ENCODE results near the gene ACAD9.
"Not testable (repeated sequence)": the region's sequence is repeated elsewhere in the genome, so short reads cannot be mapped to it uniquely, and the experiment has no call there.

ACAD9 gene

DNA sequence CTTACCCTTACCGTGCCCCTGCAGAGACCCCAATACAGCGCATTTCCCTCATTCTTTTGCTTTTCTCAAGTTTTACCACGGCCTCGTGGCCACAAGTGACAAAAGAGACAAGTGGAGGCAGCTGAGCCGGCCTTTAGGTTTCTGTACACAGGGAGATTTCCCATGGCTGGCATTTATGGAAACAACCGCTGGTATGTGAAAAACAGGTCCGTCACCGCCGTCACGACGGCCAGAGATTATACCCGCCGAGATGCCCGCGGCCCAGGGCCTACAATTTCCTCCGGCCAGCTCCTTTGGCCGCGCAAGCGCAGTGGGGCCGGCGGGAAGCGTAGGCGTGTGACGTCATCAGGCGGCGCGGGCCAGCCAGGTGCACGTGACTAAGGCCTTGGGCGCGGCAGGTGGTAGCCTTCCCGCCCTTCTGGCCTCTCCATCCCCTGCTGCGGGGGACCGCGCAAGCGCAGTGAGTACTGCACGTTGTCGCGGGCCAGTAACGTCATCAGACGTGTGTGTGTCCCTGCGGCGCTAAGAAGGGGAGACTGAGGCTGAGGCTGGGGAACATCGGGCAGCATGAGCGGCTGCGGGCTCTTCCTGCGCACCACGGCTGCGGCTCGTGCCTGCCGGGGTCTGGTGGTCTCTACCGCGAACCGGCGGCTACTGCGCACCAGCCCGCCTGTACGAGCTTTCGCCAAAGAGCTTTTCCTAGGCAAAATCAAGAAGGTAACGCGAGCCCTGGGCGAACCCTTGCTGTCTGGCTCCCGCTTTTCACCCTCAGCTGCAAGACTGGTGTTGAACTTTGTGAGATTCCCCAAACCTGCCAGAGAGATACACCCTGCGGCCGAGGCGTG is at the start of gene ACAD9:
ACAD9 (plus strand) TSS at position 496 of the 845 bp plus-strand sequence; CDS start at position 568, 72 bp downstream.
- DNase-seq (ENCODE audit: low read depth) = peak; percentile 96

GRCh38 chr3:128829925-128830625 is 49.3 kb upstream of the ACAD9 start:
- DNase-seq (ENCODE audit: low read depth) = not testable (repeated sequence)

DNA sequence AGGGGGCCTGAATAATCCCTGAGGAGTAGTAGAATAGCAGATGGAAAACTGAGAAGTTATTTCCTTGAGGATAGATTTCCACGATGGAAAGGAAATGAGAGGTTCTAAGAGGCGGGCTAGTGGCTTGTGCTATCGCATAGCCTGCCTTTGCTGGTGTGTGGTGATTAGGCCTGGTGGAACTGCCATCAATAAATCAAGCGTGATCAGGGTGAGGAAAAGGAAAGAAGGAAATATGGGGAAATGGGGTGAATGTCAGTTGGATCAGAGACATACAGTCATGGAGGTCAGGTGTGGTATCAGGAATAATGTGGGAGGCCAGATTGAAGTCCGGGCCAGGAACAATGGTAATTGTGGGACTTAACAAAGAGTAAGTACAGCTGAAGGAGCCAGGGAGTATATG is 48.7 kb upstream of the ACAD9 start:
- DNase-seq (ENCODE audit: low read depth) = not testable (repeated sequence)

GRCh38 chr3:128832979-128833378 is 46.4 kb upstream of the ACAD9 start:
- not testable (repeated sequence) for DNase-seq (ENCODE audit: low read depth)

DNA sequence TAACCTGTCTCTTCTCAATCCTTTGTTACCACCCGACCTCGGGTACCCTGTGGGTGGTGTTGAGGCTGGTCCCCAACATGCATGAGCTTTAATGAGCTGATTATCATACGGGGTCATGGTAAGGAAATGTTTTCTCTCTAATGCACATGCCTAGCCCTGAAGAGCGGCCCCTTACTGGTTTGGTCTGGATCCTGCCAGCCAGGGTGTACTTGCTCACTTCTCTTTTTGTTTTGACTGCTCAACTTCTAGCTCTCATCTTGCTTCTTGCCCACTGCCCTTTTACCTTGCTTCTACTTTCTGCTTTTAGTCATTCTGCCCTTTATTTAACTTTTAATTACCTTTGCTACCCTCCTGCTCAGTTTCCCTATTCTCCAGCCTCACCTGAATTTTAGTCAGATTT is 44.3 kb upstream of the ACAD9 start:
- DNase-seq (ENCODE audit: low read depth) = no peak

DNA sequence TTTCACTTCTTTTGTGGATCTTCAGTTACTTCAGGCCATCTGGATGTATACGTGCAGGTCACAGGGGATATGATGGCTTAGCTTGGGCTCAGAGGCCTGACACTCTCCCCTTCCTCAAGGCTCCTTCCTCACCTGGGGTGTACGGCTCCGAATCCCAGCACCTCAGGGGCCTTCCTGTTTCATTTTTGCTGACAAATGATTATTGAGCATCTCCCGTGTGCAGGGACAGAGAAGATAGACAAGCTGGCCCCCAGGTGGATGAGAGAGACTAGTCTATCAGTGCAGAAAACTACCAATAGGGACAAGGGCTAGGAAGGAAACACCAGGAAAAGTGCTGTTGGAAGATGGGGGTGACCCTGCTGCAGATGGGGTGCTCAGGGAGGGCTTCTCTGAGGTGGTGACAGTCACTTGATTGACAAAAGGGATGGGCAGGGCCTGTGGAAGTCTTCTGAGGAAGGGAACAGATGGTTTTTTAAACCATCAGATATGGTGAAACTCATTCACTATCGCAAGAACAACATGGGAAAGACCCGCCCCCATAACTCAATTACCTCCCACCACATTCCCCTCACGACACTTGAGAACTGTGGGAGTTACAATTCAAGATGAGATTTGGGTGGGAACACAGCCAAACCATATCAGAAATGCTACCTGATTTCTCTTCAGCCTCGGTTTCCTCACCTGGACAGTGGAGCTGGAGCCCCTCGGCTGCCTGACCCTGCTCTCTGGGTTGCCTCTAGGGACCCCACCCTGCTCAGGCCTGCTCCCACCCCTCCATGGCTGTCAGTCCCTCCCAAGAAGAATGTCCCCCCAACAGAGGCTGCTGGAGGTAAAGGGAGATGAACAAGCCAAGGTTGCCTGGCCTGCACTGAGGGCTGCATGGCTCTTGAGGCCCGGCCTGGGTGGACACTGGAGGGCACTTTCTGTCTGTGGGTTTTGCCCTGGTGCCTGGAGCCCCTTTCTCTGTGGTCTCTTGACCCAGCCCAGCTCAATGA is 37.2 kb upstream of the ACAD9 start:
- no peak for DNase-seq (ENCODE audit: low read depth)

GRCh38 chr3:128844502-128844901 is 34.9 kb upstream of the ACAD9 start:
- no peak for DNase-seq (ENCODE audit: low read depth)

DNA sequence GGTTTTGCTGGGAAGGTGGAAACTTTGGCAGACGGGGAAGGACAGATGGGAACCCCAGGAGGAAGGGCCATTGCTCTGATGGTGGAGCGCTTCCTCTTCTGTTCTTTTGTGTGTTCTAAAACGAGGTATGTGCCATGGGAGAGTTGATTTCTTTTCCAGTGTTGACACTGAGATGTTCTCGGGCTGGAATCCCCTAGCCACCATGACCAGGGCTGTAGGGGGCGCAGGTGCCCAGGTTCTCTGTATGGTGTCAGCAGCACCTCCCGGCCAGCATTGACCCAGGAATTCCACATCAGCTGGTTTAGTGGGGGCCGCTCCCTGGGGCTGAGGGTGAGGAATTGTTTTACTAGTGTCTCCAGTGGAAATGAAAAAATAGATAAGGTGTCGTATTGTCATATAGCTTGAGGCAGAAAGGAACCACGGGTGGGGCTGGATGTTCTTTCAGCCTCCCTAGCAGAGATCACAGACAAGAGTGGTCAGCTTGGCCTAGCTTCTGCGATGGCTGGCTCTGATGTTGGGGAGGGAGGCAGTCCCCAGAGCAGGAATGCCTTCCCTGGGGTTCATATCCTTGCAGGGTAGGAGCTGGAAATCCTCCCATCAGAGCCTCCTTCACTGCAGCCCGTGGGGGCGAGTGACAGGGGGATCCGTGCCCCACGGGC is 34.2 kb upstream of the ACAD9 start:
- no peak for DNase-seq (ENCODE audit: low read depth)

GRCh38 chr3:128845778-128846485 is 33.5 kb upstream of the ACAD9 start:
- peak; percentile 78 for DNase-seq (ENCODE audit: low read depth)

DNA sequence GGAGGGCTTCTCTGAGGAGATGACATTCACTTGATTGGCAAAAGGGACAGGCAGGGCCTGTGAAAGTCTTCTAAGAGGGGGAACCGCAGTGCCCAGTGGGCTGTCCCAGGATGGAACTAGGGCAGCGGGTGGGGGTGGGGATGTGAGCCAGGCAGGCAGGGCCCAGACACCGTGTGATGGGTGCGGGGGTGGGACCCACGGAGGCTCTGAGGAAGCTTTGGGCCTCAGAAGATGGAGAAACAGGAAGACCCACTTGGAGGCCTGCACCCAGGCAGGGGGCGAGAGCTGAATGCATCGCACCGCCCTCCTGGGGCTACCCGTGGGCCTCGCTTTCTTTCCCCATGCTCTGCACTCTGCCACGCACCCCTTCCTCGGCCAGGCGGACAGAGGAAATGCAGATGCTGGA is 32.9 kb upstream of the ACAD9 start:
- no peak for DNase-seq (ENCODE audit: low read depth)

DNA sequence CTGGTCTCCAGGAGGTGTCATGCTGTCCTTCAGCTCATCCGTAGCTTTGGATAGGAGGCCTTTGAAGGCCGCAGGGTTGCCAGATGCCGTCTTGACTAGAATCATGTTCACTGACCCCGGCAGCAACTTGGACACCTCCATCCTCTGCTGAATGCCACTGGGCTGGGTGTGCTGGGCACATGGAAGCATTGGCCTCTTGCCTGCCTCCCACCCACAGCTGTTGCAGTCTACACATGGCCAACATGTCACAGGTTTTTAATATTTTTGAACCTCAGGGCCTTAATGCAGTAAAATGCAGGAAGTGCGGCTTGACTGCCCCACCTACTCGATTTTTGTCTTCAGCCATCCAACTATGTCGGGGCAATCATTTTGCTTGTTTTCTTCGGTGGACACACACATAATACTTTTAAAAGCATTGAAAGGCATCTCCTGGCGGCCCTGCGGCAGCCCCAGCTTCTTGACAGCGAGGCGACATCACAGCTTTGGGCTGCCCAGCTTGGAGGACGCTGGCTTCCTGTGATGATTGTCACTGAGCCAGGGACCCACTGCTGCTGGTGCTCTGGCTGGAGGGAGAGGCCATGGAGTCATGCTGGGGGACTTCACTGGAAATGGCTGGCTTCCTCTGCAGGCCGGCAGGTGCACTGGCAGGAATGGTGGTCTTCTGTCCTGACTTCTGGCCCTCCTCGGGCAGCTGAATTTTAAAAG is 31.6 kb upstream of the ACAD9 start:
- no peak for DNase-seq (ENCODE audit: low read depth)

DNA sequence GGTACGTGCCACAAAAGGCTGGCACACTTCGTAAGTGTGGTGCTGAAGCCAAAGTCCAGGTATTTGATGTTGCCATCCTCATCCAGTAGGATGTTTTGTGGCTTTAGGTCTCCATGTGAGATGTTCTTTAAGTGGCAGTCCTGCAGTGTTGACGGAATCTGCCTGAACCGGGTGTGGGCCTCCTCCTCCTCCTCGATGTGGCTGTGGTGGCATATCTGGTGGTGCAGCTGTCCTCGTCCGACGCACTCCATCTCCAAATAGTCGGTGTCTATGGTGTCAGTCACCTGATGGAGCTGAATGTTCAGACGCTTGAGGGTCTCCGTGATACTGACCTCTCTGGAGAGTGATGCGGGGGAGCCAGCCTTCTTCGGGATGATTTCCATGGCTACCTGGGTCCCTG is 30.5 kb upstream of the ACAD9 start:
- no peak for DNase-seq (ENCODE audit: low read depth)

DNA sequence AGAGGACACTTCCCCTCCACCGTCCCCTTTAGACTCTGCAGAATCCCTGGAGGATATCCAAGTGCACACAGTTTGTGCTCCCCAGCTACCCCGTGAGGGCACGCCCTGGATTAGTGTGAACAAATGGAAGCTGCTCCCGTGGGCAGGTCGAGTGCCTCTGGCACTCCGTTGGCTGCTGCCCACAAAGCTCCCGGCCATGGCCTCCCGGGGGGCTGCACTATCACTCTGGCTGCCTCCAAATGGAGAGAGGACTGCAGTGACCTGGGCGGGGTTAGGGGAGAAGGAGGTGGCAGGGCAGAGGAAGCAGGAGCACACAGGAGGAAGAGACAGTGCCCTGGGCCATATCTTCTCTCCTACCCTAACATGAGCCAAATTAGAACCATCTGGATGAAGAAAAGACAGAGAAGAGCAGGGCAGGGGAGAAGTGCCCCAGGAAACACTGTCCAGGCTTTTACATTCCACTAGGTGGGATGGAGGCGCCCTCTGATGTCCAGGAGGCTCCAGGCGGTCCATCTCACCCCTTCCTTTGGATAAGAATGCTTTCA is 29.4 kb upstream of the ACAD9 start:
- no peak for DNase-seq (ENCODE audit: low read depth)

GRCh38 chr3:128850544-128850943 is 28.9 kb upstream of the ACAD9 start:
- no peak for DNase-seq (ENCODE audit: low read depth)

DNA sequence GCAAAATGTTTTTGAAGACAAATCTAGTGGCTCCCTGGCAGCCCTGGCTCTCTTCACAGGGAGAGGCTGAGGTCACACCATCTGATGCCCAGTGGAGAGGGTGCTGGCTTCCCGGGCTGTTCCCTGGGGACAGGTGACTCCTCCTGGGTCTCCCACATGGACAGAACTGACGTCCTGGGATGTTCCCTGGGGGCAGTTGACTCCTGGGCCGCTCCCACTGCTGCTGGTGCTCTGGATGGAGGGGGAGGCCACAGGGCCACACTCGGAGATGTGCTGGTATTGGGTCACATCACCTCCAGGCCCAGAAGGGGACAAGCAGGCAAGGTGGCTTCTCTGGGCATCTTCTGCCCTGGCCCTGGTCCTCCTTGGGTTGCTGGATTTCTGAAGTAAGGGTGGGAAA is 27.8 kb upstream of the ACAD9 start:
- DNase-seq (ENCODE audit: low read depth) = no peak

GRCh38 chr3:128853826-128854225 is 25.6 kb upstream of the ACAD9 start:
- no peak for DNase-seq (ENCODE audit: low read depth)

DNA sequence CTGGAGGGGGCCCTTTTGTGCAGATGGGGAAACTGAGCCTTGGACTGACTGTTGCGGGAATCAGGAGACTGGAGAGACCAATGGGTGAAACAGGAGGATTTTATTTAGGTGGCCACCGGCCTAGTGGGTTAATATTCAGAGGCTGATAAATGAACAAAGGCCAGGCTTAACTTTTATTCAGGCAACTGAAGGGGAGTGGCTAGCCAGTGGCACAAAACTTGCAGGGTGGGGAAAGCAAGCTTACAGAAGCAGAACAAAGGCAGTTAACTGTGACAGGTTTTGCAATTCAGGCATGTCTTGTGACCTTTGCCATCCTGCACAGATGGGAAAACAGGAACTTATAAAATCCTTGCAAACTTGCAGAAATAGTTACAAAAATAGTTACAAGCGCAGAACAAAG is 24.9 kb upstream of the ACAD9 start:
- DNase-seq (ENCODE audit: low read depth) = no peak

GRCh38 chr3:128855569-128855968 is 23.9 kb upstream of the ACAD9 start:
- no peak for DNase-seq (ENCODE audit: low read depth)

- DNase-seq (ENCODE audit: low read depth) = no peak
Measured at GRCh38 chr3:128858167-128858566, 21.3 kb upstream of the ACAD9 start.

GRCh38 chr3:128859630-128860029 is 19.8 kb upstream of the ACAD9 start:
- DNase-seq (ENCODE audit: low read depth) = no peak

Data from CMK (cell line).